ENCODE measurements around the gene CATSPER1. TPM values are rescaled to one million over a fixed set of nuclear protein-coding genes. Genes with fewer than 3 reads are reported as not detected.

Gene CATSPER1
- total RNA-seq, result 0.78 TPM in 1 of 2 replicates, not detected in the other

DNA sequence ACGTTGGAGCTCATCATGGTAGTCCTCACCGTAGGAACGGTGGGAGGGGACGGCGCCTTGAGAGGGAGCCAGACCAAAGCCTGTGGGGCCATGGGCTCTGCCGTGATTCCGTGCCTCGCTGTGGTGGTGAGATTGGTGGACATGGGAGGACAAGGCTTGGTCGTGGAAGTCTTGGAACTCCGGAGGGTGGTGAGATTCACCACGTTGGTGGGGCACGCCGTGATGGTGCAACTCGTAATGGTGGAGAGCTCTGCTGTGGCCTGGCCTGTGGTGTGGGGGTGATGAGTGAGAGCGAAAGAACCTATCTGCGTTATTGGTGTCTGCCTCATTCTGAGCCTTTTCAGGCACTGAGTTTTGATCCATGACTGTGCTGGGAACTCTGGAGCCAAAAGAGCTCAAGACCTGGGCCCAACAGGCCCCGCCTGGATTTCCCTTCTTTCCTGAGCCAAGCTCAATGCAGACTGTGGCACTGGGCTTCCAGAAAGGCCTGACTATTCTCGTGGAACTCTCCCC is at the start of gene CATSPER1:
Gene CATSPER1 (minus strand): TSS at position 463 of the 513 bp plus-strand sequence. CDS start 100 bp downstream, at position 363.

DNA sequence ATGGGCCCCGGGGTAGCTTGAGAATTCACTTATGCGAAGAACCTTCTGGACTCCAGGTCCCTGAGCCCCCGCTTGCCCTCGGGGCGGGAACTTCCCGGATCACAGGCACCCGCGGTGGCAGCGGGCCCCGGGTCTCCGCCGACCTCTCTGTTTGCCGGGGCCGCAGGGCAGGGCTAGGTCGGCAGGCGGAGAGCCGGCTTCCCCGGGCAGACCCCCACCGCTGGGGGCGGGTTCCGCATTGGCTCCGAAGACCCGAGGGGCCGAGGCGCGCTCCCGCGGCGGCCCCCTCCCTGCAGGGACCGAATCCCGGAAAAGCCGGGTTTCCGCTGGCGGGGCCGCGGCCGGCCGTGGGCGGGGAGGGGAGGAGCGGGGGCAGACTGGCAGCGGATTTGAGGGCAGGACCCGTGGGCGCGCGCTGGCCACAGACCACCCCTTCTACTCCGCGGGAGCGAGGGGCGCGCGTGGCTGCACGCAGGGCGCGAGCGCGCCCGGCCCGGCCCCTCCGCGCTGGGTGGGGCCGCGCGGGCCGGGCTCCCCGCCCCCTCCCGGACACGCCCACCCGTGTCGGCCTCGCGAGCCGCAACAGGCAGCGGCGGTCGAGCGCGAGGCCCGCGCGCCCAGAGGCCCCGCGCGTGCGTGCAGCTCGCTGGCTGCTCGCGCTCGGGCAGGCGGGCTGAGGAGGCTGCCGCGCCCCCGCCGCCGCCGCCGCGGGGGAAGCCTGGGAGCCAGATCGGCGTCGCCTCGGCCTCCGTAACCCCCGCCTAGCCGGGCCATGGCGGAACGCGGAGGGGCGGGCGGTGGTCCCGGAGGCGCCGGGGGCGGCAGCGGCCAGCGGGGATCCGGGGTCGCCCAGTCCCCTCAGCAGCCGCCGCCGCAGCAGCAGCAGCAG is 43.7 kb upstream of the CATSPER1 start, which contains the start of gene PACS1:
Gene PACS1 (plus strand): TSS at position 558 of the 889 bp plus-strand sequence. CDS start 215 bp downstream, at position 773.

DNA sequence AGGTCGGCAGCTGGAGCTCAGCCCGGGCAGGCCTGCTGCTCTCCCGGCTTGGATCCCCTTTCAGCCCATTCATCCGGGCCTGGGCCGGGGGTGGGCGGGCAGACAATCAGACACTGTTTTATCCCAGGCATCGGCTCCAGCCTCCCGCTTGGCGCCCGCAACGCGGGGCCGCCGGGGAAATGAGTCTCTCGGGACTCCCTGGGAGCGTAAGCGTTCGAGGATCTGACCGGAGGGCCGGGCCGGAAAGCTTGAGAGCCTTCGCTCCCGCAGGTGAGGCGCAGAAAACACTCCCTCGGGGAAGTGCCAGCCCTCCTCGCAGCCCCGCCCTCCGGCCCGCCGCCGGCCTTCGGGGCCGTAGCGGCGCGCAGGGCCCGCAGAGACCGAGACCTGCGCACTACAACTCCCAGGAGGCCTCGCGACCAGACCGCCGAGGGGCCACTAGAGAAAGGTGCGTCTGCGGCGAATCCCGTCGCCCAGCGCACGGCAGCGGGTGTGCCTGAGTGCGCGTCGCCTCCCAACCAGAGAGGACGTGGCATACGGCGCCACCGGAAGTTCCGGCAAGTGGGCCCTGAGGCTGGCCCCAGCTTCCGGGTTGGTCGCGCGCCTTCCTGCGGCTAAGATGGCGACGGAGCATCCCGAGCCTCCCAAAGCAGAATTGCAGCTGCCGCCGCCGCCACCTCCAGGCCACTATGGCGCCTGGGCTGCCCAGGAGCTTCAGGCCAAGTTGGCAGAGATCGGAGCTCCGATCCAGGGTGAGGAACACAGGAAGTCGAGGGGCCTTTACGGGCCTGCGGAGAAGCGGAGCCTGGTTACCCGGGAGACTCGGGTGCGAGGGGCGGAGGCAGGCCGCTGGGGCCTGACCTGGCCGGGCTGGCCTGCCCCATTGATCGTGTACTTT is 25.7 kb upstream of the CATSPER1 start, which contains the start of gene SF3B2:
Gene SF3B2 (plus strand): TSS at position 599 of the 898 bp plus-strand sequence. CDS start 21 bp downstream, at position 620.

DNA sequence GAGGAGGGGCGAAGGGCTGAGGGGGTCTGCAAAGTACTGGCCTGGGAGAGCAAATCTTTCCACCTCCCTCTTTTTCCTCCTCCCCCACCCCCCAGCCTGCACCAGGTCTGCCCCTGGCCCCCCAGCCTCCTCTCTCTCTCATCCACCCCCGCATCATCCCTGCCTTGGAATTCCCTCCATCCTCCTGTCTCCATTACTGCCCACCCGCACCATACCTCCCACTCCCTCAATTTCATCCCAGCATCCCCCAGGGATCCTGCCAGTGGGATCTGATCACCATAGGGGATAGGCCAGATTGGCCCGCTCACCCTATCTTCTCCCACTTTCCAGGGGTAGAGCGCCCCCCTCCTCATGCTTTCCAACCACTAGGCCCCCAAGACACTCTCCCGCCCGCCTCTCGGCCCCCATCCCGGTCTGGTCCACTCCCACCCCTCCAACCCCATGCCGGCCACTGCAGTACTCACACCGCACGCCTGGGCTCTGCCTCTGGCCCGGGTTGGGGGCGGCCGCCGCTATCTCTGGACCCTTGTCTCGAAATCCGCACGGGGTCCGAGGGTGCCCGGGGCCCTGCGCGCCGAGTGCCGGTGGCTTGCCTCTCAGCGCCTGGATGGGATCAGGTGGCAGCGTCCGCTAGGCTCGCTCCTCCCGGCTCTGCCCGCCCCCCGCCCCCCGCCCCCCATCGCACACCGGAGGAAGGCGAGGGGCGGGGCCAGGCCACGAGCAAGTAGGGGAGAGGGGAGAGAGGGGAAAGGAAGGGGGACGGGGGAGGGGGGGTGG is 22.5 kb upstream of the CATSPER1 start, which contains the start of gene GAL3ST3:
Gene GAL3ST3 (minus strand): TSS at position 615 of the 777 bp plus-strand sequence. CDS start 3,746 bp downstream, outside the sequence.

DNA sequence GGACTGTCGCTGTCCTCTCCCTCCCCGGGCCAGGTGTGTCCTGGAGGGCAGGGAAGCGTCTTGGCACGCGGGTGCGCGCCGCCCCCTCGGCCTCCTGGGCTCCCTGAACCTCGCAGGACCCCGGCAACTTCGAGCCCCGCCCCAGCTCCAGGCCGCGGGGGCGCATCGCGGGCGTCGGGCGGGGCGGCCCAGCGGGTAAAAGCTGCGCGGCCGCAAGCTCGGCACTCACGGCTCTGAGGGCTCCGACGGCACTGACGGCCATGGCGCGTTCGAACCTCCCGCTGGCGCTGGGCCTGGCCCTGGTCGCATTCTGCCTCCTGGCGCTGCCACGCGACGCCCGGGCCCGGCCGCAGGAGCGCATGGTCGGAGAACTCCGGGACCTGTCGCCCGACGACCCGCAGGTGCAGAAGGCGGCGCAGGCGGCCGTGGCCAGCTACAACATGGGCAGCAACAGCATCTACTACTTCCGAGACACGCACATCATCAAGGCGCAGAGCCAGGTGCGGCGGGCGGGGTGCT is 14.4 kb downstream of the CATSPER1 start, which contains the start of gene CST6:
Gene CST6 (plus strand): TSS at position 224 of the 519 bp plus-strand sequence. CDS start 37 bp downstream, at position 261.

DNA sequence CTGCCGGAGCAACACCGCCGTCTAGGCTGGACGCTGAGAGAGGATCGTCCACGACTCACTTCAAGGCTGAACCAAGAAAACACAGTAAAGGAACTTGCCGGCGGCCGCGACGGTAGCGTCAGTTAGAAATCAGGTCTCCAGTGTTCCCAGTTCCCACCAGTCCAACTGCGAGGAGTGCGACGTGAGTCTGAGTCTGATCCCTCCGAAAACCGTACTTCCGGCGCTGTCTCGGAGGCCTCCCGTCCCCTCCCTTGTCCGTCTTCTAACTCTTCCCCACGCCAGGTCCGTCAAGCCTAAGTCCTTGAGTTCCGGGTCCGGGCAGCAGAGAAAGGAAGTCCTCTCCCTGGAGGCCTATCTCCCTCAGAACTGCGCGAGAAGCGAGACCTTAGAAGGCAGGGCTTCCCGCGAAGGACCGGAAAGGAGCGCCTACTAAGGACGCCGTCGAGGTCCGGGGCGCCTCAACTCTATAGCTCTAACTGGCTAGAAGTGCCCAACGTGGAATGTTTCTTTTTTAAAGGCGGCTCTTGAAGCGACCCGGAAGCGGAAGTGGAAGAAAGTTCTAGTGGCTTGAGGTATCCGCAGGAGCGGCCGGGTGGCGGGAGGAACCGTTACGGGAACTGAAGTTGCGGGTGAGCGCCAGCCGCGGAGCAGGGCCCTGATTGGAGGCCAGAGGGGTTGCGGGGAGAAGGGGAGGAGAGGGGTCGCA is 24.2 kb downstream of the CATSPER1 start, which contains the start of the genes BANF1 and EIF1AD:
Gene BANF1 (plus strand): TSS at position 562 of the 706 bp plus-strand sequence. CDS start 748 bp downstream, outside the sequence.
Gene EIF1AD (minus strand): TSS at position 216 of the 706 bp plus-strand sequence. CDS start 1,768 bp downstream, outside the sequence.

Other genes with a start within 250 kb of the CATSPER1 start
- 12.9 and 14.3 TPM in 2 replicates for gene AP5B1, start 245.5 kb downstream of the CATSPER1 start, total RNA-seq
- gene OVOL1, start 239.4 kb downstream of the CATSPER1 start, total RNA-seq, result not detected in 2 replicates
- gene SNX32, start 192.5 kb downstream of the CATSPER1 start, total RNA-seq, result 1.2 and 2.9 TPM in 2 replicates
- 768 and 957 TPM in 2 replicates for gene CFL1, start 168.3 kb downstream of the CATSPER1 start, total RNA-seq
- 38.2 and 65.9 TPM in 2 replicates for gene MUS81, start 166.0 kb downstream of the CATSPER1 start, total RNA-seq
- gene EFEMP2, start 153.7 kb downstream of the CATSPER1 start, total RNA-seq, result 38.3 and 39.7 TPM in 2 replicates
- under 0.01 TPM in 1 of 2 replicates, not detected in the other for gene CTSW, start 146.6 kb downstream of the CATSPER1 start, total RNA-seq
- 241 and 303 TPM in 2 replicates for gene FIBP, start 138.0 kb downstream of the CATSPER1 start, total RNA-seq
- 53.4 and 63.9 TPM in 2 replicates for gene CCDC85B, start 135.8 kb downstream of the CATSPER1 start, total RNA-seq
- 42.3 and 103 TPM in 2 replicates for gene FOSL1, start 126.1 kb downstream of the CATSPER1 start, total RNA-seq
- 35.6 and 38.1 TPM in 2 replicates for gene C11orf68, start 107.4 kb downstream of the CATSPER1 start, total RNA-seq
- 370 and 389 TPM in 2 replicates for gene DRAP1, start 107.1 kb downstream of the CATSPER1 start, total RNA-seq
- not detected in 2 replicates for gene TSGA10IP, start 81.0 kb downstream of the CATSPER1 start, total RNA-seq
- 34.2 and 34.8 TPM in 2 replicates for gene SART1, start 64.7 kb downstream of the CATSPER1 start, total RNA-seq
- gene EIF1AD, start 24.3 kb downstream of the CATSPER1 start, total RNA-seq, result 28.7 and 37.3 TPM in 2 replicates
- gene BANF1, start 24.0 kb downstream of the CATSPER1 start, total RNA-seq, result 22.9 and 27.9 TPM in 2 replicates
- 0.20 TPM in 1 of 2 replicates, not detected in the other for gene CST6, start 14.5 kb downstream of the CATSPER1 start, total RNA-seq
- not detected in 2 replicates for gene GAL3ST3, start 22.7 kb upstream of the CATSPER1 start, total RNA-seq
- 154 and 157 TPM in 2 replicates for gene SF3B2, start 25.9 kb upstream of the CATSPER1 start, total RNA-seq
- 15.8 and 21.3 TPM in 2 replicates for gene PACS1, start 43.8 kb upstream of the CATSPER1 start, total RNA-seq
- gene KLC2, start 231.2 kb upstream of the CATSPER1 start, total RNA-seq, result 14.0 and 17.0 TPM in 2 replicates
- 81.6 and 93.1 TPM in 2 replicates for gene RAB1B, start 242.2 kb upstream of the CATSPER1 start, total RNA-seq